Measurements from ENCODE around the gene AP1S1. TPM values are rescaled to one million over a fixed set of nuclear protein-coding genes. Genes with fewer than 3 reads are reported as not detected.

Gene AP1S1
- total and polyA plus RNA-seq, 2 of the 13 experiments (the other 11 are each of a cell fraction or from before 2014, with no cell fraction given) = 57.5 to 68.1 TPM

DNA sequence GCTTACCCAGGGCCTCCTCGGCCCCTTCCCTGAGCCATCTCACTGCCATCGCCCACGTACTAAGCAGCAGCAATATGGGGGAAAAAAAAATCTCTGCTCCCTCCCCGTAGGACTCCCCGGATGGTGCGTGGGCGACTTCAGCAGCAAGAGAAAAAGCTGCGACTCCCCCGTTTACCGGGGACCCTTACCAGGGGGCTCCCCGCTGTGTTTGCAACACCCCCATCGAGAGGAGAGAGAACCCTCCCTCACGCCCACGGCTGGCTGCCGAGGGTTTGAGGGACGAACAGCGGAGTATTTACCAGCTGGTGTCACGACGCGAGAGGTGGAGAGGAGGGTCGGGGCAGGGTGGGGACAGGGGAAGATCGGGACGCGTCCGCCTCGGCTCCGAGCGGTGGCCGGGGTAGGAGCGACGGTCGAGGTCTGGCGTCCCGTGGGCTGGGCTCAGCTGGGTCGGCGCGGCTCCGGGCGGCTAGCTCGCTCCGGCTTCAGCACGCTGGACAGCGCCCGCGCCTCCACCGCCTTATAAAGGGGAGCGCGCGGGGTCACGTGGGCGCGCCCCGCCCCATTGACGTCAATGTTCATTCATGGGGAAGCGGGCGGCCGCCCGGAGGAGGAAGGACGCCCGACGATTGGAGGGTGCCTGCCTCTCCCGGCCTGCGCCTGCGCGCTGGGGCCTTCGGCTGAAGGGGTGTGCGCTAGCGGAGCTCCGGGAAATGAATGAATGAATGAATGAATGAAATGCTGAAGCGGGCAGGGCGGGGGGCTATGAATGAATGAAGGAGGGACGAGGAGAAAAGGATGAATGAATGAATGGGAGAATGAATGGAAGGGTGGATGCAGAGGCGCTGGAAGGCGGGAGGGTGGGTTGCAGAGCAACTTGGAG is 11.0 kb downstream of the AP1S1 start, which contains the start of gene VGF (continued):
- TF ChIP-seq ZNF451 (CRISPR knock-in tag; IDR thresholded peaks at IDR 0.05) = peak; percentile 97
- peak; percentile 100 for TF ChIP-seq SALL2 (CRISPR knock-in tag; IDR thresholded peaks at IDR 0.05)
- TF ChIP-seq ZNF550 (CRISPR knock-in tag; IDR thresholded peaks at IDR 0.05; ENCODE audit: borderline replicate concordance) = no peak
- TF ChIP-seq ZNF430 (CRISPR knock-in tag; IDR thresholded peaks at IDR 0.05) = peak; percentile 99
- peak; percentile 99 for TF ChIP-seq AHR (CRISPR knock-in tag; IDR thresholded peaks at IDR 0.05)
- no peak for TF ChIP-seq NFE2 (CRISPR knock-in tag; IDR thresholded peaks at IDR 0.05)
- TF ChIP-seq, protein P1, sequence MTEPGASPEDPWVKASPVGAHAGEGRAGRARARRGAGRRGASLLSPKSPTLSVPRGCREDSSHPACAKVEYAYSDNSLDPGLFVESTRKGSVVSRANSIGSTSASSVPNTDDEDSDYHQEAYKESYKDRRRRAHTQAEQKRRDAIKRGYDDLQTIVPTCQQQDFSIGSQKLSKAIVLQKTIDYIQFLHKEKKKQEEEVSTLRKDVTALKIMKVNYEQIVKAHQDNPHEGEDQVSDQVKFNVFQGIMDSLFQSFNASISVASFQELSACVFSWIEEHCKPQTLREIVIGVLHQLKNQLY (CRISPR knock-in tag; IDR thresholded peaks at IDR 0.05) = peak; percentile 86
- peak; percentile 86 for TF ChIP-seq ZNF768 (CRISPR knock-in tag; IDR thresholded peaks at IDR 0.05)
- TF ChIP-seq, protein P2, sequence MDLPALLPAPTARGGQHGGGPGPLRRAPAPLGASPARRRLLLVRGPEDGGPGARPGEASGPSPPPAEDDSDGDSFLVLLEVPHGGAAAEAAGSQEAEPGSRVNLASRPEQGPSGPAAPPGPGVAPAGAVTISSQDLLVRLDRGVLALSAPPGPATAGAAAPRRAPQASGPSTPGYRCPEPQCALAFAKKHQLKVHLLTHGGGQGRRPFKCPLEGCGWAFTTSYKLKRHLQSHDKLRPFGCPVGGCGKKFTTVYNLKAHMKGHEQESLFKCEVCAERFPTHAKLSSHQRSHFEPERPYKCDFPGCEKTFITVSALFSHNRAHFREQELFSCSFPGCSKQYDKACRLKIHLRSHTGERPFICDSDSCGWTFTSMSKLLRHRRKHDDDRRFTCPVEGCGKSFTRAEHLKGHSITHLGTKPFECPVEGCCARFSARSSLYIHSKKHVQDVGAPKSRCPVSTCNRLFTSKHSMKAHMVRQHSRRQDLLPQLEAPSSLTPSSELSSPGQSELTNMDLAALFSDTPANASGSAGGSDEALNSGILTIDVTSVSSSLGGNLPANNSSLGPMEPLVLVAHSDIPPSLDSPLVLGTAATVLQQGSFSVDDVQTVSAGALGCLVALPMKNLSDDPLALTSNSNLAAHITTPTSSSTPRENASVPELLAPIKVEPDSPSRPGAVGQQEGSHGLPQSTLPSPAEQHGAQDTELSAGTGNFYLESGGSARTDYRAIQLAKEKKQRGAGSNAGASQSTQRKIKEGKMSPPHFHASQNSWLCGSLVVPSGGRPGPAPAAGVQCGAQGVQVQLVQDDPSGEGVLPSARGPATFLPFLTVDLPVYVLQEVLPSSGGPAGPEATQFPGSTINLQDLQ (CRISPR knock-in tag; IDR thresholded peaks at IDR 0.05) = peak; percentile 98
- TF ChIP-seq, protein P3, sequence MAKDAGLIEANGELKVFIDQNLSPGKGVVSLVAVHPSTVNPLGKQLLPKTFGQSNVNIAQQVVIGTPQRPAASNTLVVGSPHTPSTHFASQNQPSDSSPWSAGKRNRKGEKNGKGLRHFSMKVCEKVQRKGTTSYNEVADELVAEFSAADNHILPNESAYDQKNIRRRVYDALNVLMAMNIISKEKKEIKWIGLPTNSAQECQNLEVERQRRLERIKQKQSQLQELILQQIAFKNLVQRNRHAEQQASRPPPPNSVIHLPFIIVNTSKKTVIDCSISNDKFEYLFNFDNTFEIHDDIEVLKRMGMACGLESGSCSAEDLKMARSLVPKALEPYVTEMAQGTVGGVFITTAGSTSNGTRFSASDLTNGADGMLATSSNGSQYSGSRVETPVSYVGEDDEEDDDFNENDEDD (CRISPR knock-in tag; IDR thresholded peaks at IDR 0.05; ENCODE audit: borderline replicate concordance) = peak; percentile 82
- TF ChIP-seq PRPF4 (IDR thresholded peaks at IDR 0.05; ENCODE audit: low read depth, low read length, poor library complexity, severe bottlenecking) = no peak
- TF ChIP-seq ZKSCAN5 (CRISPR knock-in tag; IDR thresholded peaks at IDR 0.05) = peak; percentile 33; the same call in 1 of the 2 replicates
- peak; percentile 95 for TF ChIP-seq MTF1 (CRISPR knock-in tag; IDR thresholded peaks at IDR 0.05)
- TF ChIP-seq, protein P4, sequence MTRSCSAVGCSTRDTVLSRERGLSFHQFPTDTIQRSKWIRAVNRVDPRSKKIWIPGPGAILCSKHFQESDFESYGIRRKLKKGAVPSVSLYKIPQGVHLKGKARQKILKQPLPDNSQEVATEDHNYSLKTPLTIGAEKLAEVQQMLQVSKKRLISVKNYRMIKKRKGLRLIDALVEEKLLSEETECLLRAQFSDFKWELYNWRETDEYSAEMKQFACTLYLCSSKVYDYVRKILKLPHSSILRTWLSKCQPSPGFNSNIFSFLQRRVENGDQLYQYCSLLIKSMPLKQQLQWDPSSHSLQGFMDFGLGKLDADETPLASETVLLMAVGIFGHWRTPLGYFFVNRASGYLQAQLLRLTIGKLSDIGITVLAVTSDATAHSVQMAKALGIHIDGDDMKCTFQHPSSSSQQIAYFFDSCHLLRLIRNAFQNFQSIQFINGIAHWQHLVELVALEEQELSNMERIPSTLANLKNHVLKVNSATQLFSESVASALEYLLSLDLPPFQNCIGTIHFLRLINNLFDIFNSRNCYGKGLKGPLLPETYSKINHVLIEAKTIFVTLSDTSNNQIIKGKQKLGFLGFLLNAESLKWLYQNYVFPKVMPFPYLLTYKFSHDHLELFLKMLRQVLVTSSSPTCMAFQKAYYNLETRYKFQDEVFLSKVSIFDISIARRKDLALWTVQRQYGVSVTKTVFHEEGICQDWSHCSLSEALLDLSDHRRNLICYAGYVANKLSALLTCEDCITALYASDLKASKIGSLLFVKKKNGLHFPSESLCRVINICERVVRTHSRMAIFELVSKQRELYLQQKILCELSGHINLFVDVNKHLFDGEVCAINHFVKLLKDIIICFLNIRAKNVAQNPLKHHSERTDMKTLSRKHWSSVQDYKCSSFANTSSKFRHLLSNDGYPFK (CRISPR knock-in tag; IDR thresholded peaks at IDR 0.05; ENCODE audit: borderline replicate concordance) = peak; percentile 70; the same call in 1 of the 2 replicates
- TF ChIP-seq ZNF264 (CRISPR knock-in tag; IDR thresholded peaks at IDR 0.05) = peak; percentile 96
- TF ChIP-seq, protein P5, sequence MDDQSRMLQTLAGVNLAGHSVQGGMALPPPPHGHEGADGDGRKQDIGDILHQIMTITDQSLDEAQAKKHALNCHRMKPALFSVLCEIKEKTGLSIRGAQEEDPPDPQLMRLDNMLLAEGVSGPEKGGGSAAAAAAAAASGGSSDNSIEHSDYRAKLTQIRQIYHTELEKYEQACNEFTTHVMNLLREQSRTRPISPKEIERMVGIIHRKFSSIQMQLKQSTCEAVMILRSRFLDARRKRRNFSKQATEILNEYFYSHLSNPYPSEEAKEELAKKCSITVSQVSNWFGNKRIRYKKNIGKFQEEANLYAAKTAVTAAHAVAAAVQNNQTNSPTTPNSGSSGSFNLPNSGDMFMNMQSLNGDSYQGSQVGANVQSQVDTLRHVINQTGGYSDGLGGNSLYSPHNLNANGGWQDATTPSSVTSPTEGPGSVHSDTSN (CRISPR knock-in tag; IDR thresholded peaks at IDR 0.05; ENCODE audit: borderline replicate concordance) = peak; percentile 95
- TF ChIP-seq, protein P6, sequence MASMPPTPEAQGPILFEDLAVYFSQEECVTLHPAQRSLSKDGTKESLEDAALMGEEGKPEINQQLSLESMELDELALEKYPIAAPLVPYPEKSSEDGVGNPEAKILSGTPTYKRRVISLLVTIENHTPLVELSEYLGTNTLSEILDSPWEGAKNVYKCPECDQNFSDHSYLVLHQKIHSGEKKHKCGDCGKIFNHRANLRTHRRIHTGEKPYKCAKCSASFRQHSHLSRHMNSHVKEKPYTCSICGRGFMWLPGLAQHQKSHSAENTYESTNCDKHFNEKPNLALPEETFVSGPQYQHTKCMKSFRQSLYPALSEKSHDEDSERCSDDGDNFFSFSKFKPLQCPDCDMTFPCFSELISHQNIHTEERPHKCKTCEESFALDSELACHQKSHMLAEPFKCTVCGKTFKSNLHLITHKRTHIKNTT (CRISPR knock-in tag; IDR thresholded peaks at IDR 0.05) = no peak

Measured in HepG2 (cell line).